Right lobe of liver (tissue), 6 donors: Measurements from ENCODE around the gene SNX3. TPM values are rescaled to one million over a fixed set of nuclear protein-coding genes. Genes with fewer than 3 reads are reported as not detected.

Experiments
- ATAC-seq, 4 donors: fragments of 200-7000 bp; cut with Tn5 transposase; one replicate each; pipeline ENCODE4 v1.9.1; 2020; ENCODE audit warnings: mild to moderate bottlenecking in 4 of 4, moderate library complexity in 4 of 4
- DNase-seq, 3 donors: peaks; one replicate each; pipeline ENCODE4 v3.0.0-alpha.2; 2020
- H3K27ac ChIP-seq, 3 donors: fragments of 200-600 bp; one replicate each; pipeline ENCODE4 v1.8.0; 2022
- H3K27me3 ChIP-seq, 2 donors: fragments of 200-600 bp; one replicate each; pipeline ENCODE4 v1.8.0; 2022
- H3K36me3 ChIP-seq, 4 donors: fragments of 200-600 bp; sonication (generic) in 1 of 4; one replicate each; pipeline versions ENCODE4 v1.5.1 to v1.8.0; 2017 to 2022; ENCODE audit warnings: control low read depth in 1 of 4
- H3K4me1 ChIP-seq, 4 donors: fragments of 200-600 bp; sonication (generic) in 1 of 4; one replicate each; pipeline versions ENCODE4 v1.5.1 to v1.8.0; 2017 to 2022; ENCODE audit warnings: control low read depth in 1 of 4
- H3K4me3 ChIP-seq, 3 donors: fragments of 200-600 bp; one replicate each; pipeline ENCODE4 v1.8.0; 2022
- H3K9me3 ChIP-seq, 4 donors: fragments of 200-600 bp; sonication (generic) in 1 of 4; one replicate each; pipeline versions ENCODE4 v1.5.1 to v1.8.0; 2017 to 2022; ENCODE audit warnings: control low read depth in 1 of 4
- CTCF ChIP-seq, 4 donors: fragments of 200-600 bp in 3 of 4; fragments of 450-650 bp in 1 of 4; IDR thresholded peaks; one replicate each; pipeline versions ENCODE4 v1.5.1 to v1.8.0; 2016 to 2022; ENCODE audit warnings: antibody characterized with exemption in 4 of 4, mild to moderate bottlenecking in 2 of 4
- POLR2A ChIP-seq: fragments of 450-650 bp; IDR thresholded peaks from one replicate; pipeline ENCODE4 v1.6.1; 2017; ENCODE audit warnings: antibody characterized with exemption, mild to moderate bottlenecking
- WGBS: methylation state at CpG from one replicate; pipeline ENCODE4 v1.1.6; 2018; ENCODE audit warnings: low coverage, low lambda C conversion rate; ENCODE audit not compliant: insufficient coverage; ENCODE audit errors: missing lambda C conversion rate; 5-methylcytosine and 5-hydroxymethylcytosine counted together
- intact Hi-C, 2 donors: fragments of 100-400 bp; cut with DNase I; formaldehyde crosslinking; loops; one replicate each; pipeline versions ENCODE4 v1.11.2 to v1.14.1; 2022
- total RNA-seq, 6 experiments: library from RNA; depleted of rRNA in 2 of 6; stranded (reverse); fragments of >200 nt in 2 of 6; fragmentation: NEBNext Ultra II Directional in 3 of 6; extraction: Animal tissue kit (Norgen Biotek cat#: 25700) in 3 of 6; gene quantifications; one replicate each; pipeline versions ENCODE4 v1.1.0 to v1.2.4, GENCODE V29; 2016 to 2023
- donor health status: DM: no; HTN: yes; CAD: no.
- donor health status: DM: no; HTN: no; CAD: no.
- donor health status: DM: no; HTN: no; CAD: no.
- donor health status: DM: no; HTN: yes; CAD: no.
- donor health status: DM: no; HTN: yes; CAD: no.

The SNX3 gene
- total RNA-seq, 6 experiments from 2014 or later: 76.8 to 191 (median 111) TPM

DNA sequence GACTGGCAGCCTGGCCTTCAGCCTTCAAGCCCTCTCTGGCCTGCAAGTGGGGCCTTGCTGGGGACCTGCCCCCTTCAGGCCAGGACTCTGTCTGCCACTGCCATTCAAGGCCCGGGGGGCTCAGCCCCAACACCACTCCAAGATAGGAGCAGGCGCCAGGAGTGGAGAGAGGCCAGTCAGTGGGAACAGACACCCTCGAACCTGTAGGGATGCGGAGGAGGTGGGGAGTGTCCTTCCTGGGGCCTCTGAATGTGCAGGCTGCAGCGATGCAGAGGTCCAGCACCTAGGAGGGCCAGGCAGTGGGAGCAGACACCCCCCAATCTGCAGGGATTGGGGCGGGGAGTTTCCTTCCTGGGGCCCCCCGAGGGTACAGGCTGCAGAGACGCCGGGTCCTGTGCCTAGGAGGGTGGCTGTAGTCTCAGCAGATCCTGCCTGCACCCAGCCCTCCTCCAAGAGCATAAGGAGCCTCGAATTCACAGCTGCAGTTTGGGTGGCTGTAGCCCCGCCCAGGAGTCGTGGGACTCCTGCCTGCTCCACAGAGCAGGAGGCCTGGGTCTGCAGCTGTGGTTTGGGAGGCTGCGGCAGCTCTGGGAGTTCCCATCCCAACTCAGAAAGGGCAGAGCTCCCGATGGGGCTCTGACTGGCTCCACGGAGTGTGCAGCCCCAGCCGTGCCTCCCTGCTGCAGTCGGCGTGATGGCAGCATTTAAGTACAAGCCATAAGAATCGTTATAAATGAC lies 61.9 kb downstream of the SNX3 start:
- no peak overlapping the region for H3K4me3 ChIP-seq
- WGBS: 90% methylated on average over 7 of the region's 19 CpGs
- DNase-seq (no peak), ATAC-seq (no peak)
- no peak overlapping the region for H3K27ac ChIP-seq
- H3K9me3 ChIP-seq: no peaks in the 10 kb centered on the region
- TF ChIP-seq POLR2A (no peak), CTCF (IDR thresholded peaks at IDR 0.05) (no peak)
- no peaks in the 10 kb centered on the region for H3K27me3 ChIP-seq
- H3K4me1 ChIP-seq: peaks cover 2 to 14% (median 5%) of the 10 kb centered on the region in 4 donors
- intact Hi-C loops: no loop called here
- H3K36me3 ChIP-seq: no peaks in the 10 kb centered on the region

DNA sequence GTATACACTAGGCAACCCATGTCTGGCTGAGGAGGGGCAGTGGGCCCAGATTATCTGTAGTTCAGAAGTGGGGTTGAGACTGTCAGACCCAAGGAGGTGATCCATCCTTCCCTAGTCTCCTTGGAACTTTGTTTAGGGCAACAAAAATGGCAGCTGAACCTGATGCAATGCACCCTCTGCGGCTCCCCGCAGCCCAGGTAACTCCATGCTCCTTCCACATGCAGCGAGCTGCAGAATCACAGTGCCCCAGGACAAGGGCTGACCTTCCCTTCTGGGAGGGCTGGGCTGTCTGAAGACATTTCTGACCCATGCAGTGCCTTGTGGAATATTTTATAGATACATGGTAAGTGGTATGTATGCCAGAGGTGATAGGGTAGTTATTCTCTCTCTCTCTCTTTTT lies 65.6 kb downstream of the SNX3 start:
- ATAC-seq: no peak
- no CpG with 5 or more reads among the region's 3 CpGs for WGBS
- no peaks in the 10 kb centered on the region for H3K9me3 ChIP-seq
- no peaks in the 10 kb centered on the region for H3K36me3 ChIP-seq
- DNase-seq: no peak
- intact Hi-C loops: no loop called here
- H3K4me1 ChIP-seq: peaks cover 0 to 4% (median 0%) of the 10 kb centered on the region in 4 donors
- no peak for TF ChIP-seq POLR2A
- no peak for TF ChIP-seq CTCF (IDR thresholded peaks at IDR 0.05)
- H3K27me3 ChIP-seq: no peaks in the 10 kb centered on the region
- no peak overlapping the region for H3K4me3 ChIP-seq
- H3K27ac ChIP-seq: no peak overlapping the region

DNA sequence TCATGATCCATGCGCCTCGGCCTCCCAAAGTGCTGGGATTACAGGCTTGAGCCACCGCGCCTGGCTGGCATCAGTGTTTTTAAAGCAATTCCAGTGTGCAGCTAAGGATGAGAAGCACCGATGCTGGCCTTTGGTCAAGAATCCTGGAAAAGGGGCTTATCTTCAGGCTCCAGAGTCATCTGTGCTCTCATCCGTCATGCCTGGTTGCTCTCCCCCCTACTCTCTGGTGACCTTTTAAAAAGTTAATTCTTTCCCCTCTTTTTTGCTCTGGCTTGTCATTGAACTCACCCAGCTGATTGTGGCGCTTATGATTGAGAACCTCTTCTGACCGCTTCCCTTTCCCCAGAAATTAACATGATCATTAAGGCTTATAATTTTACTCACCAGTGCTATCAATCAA lies 66.3 kb downstream of the SNX3 start:
- ATAC-seq (no peak), DNase-seq (no peak)
- Histone ChIP-seq H3K9me3 (no peaks in the 10 kb centered on the region), H3K36me3 (no peaks in the 10 kb centered on the region), H3K27ac (no peak overlapping the region), H3K4me3 (no peak overlapping the region), H3K4me1 (peaks cover 0 to 4% (median 0%) of the 10 kb centered on the region in 4 donors), H3K27me3 (no peaks in the 10 kb centered on the region)
- no peak for TF ChIP-seq CTCF (IDR thresholded peaks at IDR 0.05)
- no peak for TF ChIP-seq POLR2A
- WGBS: 88% methylated on average over 8 of the region's 8 CpGs
- intact Hi-C loops: no loop called here

GRCh38 chr6:108193835-108194234 lies 67.0 kb downstream of the SNX3 start:
- 91% methylated on average over 1 of the region's 1 CpG for WGBS
- Histone ChIP-seq H3K36me3 (no peaks in the 10 kb centered on the region), H3K4me1 (peaks cover 0 to 4% (median 0%) of the 10 kb centered on the region in 4 donors), H3K27me3 (no peaks in the 10 kb centered on the region), H3K9me3 (no peaks in the 10 kb centered on the region), H3K4me3 (no peak overlapping the region), H3K27ac (no peak overlapping the region)
- no peak for TF ChIP-seq POLR2A
- TF ChIP-seq CTCF (IDR thresholded peaks at IDR 0.05): no peak
- ATAC-seq (no peak), DNase-seq (no peak)
- intact Hi-C loops: no loop called here
